Fibroblast of villous mesenchyme (primary cell): Measurements from ENCODE around the gene SYNJ2. TPM values are rescaled to one million over a fixed set of nuclear protein-coding genes. Genes with fewer than 3 reads are reported as not detected.

Experiments
- DNase-seq: peaks from one replicate; pipeline ENCODE4 v3.0.0-alpha.2; 2010; ENCODE audit warnings: low read depth
- H3K4me3 ChIP-seq: 2 replicates; pipeline ENCODE4 v1.5.1; 2011; ENCODE audit warnings: low read depth, mild to moderate bottlenecking, low read length
- total RNA-seq: library from RNA; depleted of rRNA; stranded (reverse); fragments of >200 nt; gene quantifications from 2 replicates; pipeline ENCODE4 v1.2.3, GENCODE V29; 2012
- TF ChIP-seq, protein P1 (sequence below): IDR thresholded peaks from 2 replicates; pipeline ENCODE4 v1.5.1; 2012; ENCODE audit warnings: low read depth, mild to moderate bottlenecking, low read length; ENCODE audit not compliant: insufficient read depth

The SYNJ2 gene
- total RNA-seq, 1 donor: 53.1 TPM

DNA sequence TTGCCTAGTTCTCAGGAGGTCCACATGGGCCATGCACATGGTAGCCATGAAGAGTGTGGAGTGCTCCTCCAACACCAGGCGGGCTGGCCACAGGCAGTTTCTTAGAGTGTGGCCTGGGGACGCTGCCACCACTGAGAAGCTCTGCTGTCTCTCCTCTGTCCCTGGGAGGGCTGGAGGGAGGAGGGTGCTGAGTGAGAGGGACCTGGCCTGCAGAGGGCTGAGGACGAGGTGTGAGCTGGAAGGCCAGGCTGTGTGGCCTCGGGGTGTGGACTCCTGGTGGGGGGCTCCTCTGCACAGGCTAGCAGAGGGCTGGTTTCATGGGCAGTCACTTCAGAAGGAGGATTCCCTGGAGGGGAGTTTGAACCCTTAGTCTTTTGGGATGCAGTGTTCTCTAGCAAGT lies 39.7 kb downstream of the SYNJ2 start:
- no peak overlapping the region for H3K4me3 ChIP-seq
- DNase-seq: no peak
- TF ChIP-seq, protein P1, sequence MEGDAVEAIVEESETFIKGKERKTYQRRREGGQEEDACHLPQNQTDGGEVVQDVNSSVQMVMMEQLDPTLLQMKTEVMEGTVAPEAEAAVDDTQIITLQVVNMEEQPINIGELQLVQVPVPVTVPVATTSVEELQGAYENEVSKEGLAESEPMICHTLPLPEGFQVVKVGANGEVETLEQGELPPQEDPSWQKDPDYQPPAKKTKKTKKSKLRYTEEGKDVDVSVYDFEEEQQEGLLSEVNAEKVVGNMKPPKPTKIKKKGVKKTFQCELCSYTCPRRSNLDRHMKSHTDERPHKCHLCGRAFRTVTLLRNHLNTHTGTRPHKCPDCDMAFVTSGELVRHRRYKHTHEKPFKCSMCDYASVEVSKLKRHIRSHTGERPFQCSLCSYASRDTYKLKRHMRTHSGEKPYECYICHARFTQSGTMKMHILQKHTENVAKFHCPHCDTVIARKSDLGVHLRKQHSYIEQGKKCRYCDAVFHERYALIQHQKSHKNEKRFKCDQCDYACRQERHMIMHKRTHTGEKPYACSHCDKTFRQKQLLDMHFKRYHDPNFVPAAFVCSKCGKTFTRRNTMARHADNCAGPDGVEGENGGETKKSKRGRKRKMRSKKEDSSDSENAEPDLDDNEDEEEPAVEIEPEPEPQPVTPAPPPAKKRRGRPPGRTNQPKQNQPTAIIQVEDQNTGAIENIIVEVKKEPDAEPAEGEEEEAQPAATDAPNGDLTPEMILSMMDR: no peak

DNA sequence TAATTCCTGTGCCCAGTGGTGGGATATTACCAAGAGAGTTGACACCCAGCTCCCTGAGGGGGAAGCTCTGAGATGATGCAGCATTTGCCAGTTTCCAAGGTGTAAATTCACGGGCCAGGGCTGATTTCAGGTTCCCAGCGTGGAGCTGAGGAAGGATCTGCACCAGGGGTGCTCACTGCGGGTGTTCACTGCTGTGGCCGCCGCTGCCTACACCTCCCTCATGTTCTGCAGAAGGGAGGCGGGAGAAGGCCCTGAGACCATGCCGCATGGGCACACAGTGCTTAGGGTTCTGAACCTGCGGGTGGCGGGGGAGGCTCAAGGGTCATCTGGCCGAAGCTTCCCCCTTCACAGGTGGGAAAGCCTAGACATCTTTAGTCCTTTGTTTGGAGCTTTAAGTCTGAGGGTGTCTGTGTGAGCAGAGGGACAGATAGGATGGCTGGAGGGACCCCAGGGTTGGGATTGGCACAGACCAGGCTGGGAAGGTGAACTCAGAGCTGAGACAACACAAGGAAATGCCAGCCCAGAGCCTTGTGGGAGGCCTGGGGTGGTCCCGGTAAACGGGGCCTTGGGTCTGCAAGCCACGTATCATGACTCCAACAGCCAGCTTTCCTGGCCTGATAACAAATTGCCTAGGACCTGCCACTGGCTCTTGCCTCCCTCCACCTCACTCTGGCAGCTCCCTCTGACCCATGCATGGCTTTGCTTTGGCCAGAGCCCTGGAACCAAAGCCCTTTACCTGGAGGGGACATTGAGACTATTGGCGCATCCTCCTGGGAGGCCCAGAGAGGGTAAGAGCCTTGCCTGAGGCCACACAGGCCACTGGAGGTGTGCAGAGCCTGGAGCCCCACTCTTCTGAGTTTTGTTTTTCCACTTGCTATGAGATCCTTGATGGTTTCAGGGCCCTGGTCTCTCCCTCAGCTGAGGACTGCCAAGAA lies 40.4 kb downstream of the SYNJ2 start:
- H3K4me3 ChIP-seq: no peak overlapping the region
- TF ChIP-seq, protein P1: no peak
- DNase-seq: no peak

DNA sequence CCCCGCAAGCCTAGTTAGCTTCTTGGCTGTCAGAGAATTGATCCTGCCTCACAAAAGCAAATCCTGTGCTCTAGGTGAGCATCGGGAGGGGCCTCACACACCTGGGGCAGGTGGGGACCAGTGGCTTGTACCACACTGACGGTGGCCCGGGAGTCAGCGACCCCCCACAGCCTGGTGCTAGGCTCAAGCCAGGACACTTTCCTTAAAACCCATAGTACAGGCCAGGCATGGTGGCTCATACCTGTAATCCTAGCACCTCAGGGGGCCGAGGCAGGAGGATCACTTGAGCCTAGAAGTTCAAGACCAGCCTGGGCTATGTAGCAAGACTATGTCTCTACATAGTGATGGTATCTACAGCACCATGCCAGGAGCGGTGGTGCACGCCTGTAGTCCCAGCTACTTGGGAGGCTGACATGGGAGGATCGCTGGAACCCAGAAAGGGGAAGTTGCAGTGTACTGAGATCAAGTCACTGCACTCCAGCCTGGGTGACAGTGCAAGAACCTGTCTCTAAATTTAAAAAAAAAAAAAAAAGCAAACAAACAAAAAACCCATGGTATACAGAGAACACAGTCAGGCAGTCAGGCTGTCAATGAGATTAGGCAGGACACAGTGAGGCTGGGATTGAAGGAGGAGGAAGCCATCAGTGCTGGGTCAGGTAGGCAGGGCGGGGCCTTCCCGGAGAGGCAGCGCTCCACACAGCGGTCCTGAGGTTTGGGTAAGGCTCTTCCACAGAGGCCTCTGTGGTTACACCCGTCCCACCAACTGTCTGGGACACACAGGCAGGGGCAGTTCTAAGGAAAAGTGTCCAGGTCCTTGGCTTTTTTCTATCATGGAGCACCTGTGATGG lies 41.3 kb downstream of the SYNJ2 start:
- TF ChIP-seq, protein P1: no peak
- no peak for DNase-seq
- H3K4me3 ChIP-seq: no peak overlapping the region

DNA sequence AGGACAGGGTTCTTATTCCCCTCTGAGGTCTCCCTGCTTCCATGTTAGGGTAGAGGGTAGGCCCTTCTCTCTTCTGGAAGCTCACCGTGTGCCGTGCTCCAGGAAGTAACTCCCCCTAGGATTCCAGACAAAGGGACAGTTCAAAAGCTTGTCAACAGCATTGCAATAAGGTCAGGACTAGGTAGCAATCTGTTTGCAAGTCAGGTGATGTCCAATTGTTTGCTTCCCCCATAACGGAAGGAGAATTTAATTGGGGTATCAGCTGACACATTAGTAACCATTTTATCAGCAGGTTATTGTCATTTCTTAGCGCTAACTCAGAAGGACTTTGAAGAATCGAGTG lies 41.9 kb downstream of the SYNJ2 start:
- TF ChIP-seq, protein P1: no peak
- DNase-seq: no peak
- no peak overlapping the region for H3K4me3 ChIP-seq

DNA sequence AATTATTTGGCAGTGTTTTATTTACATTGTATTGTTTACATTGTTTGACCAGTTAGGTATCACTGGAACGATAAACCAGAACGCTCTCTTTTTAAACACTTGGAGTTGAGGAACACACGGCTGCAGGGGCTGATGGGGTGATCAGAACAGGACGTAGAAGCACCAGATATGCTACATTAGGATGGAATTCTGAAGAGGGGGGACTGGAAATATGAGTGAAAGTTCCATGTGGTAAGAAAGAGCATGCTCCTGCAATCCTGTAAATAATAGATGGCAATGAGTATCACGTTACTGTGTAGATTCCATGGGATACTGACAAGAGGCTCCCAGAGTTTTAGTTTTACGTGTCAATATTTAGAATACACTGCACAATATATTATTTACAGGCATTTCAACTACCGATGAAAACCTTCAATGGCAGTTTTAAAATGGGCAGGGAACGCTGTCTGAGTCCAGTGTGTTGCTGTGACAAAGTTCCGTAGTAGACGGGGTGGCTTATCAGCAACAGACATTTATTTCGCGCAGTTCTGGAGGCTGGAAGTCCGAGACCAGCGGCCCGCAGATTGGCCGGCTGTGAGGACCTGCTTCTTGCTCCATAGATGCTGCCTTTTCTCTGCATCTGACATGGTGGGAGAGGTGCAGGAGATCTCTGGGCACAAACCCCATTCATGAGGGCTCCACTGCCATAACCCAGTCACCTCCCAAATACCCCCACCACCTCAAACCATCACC lies 43.1 kb downstream of the SYNJ2 start:
- peak; percentile 56 for DNase-seq
- H3K4me3 ChIP-seq: no peak overlapping the region
- TF ChIP-seq, protein P1: no peak

DNA sequence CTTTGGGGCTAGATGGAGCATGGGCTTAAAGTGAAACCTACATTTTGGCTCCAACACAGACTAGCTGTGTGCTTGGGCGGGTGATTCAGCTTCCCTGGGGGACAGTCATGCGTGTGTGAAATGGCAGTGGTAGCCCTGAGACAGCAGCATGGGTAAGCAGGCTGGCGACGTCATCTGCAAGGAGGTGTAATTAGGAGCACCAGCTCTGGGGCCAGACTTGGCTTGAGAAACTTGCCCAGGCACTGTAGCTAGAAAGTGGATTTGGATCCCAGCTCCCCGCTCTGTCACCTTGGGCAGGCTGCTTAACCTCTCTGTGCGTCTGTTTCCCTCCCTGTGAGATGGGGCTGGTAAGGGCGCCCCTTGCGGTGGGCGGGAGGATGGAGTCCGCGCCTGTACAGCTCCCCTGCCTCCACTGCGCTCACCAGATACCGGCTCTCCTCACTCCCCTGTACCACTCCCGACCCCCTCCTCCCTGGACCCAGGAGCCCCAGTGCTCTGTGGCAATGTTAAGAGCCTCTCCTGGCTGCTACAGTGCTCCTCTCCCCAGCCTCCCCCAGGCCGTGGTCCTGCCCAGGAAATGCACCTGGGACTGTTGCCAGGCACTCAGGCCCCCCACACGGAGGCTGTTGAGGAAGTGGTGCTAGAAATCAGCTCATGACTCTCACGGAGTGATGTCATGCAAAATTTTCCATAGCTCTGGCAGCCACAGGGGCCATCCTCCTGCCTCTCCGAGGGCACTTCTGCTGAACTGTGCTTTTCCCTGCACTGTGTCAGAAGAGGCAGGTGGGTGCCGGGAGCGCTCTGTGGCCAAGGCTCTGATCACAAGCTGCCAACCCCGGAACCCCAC lies 44.6 kb downstream of the SYNJ2 start:
- DNase-seq: peak; percentile 99
- TF ChIP-seq, protein P1: peak; percentile 57
- H3K4me3 ChIP-seq: no peak overlapping the region
